HL-60 (cell line): ENCODE measurements around the gene RFLNA.

Experiments used
- DNase-seq, 2 experiments: peaks; one replicate each; pipeline ENCODE4 v3.0.0-alpha.2; 2010 to 2020; ENCODE audit warnings: low read depth in 1 of 2, low spot score in 1 of 2
- H3K27ac ChIP-seq: fragments of 250-450 bp; sonication (Bioruptor Pico); replicated peaks from 2 replicates; pipeline ENCODE4 v1.5.1; 2020; ENCODE audit warnings: mild to moderate bottlenecking, moderate library complexity
- H3K27me3 ChIP-seq: fragments of 250-450 bp; sonication (Bioruptor Pico); 2 replicates; pipeline ENCODE4 v1.5.1; 2021; ENCODE audit warnings: mild to moderate bottlenecking, moderate library complexity; ENCODE audit not compliant: insufficient read depth, poor library complexity, severe bottlenecking
- H3K4me3 ChIP-seq: replicated peaks from 2 replicates; pipeline ENCODE4 v1.5.1; 2011; ENCODE audit warnings: mild to moderate bottlenecking, control low read depth, low read length; ENCODE audit not compliant: insufficient read depth
- CTCF ChIP-seq: IDR thresholded peaks from one replicate; pipeline ENCODE4 v1.5.1; 2011; ENCODE audit warnings: low read length, control low read depth, inconsistent platforms; ENCODE audit not compliant: insufficient read depth
- GABPA ChIP-seq: IDR thresholded peaks from 2 replicates; pipeline ENCODE4 v1.6.1; 2012; ENCODE audit warnings: low read depth
- POLR2AphosphoS5 ChIP-seq: IDR thresholded peaks from 2 replicates; pipeline ENCODE4 v1.6.1; 2012; ENCODE audit warnings: low read depth
- REST ChIP-seq: IDR thresholded peaks from 2 replicates; pipeline ENCODE4 v1.6.1; 2012; ENCODE audit warnings: low read depth; ENCODE audit not compliant: insufficient replicate concordance
- SPI1 ChIP-seq: IDR thresholded peaks from 2 replicates; pipeline ENCODE4 v1.6.1; 2012; ENCODE audit warnings: low read depth, mild to moderate bottlenecking, borderline replicate concordance

RFLNA gene

GRCh38 chr12:124310785-124311184 lies 15.9 kb downstream of the RFLNA start:
- no peak overlapping the region for H3K27ac ChIP-seq
- no peaks in the 10 kb centered on the region for H3K27me3 ChIP-seq
- no peak for DNase-seq
- TF ChIP-seq REST (no peak), POLR2AphosphoS5 (no peak), CTCF (no peak), GABPA (no peak), SPI1 (no peak)
- no peak overlapping the region for H3K4me3 ChIP-seq

GRCh38 chr12:124311292-124312109 lies 16.6 kb downstream of the RFLNA start:
- H3K27me3 ChIP-seq = no peaks in the 10 kb centered on the region
- no peak overlapping the region for H3K27ac ChIP-seq
- TF ChIP-seq GABPA (no peak), POLR2AphosphoS5 (no peak), CTCF (no peak), SPI1 (no peak), REST (no peak)
- no peak for DNase-seq
- H3K4me3 ChIP-seq = no peak overlapping the region

- Histone ChIP-seq H3K27me3 (peaks cover 2% of the 10 kb centered on the region), H3K4me3 (no peak overlapping the region), H3K27ac (no peak overlapping the region)
- TF ChIP-seq POLR2AphosphoS5 (no peak), GABPA (no peak), SPI1 (no peak), CTCF (no peak), REST (no peak)
- no peak for DNase-seq
Measured at GRCh38 chr12:124312601-124313000, 17.7 kb downstream of the RFLNA start.
